HG02678 (cell line): ENCODE measurements around the gene DNTT.
"Not testable (repeated sequence)": the region's sequence is repeated elsewhere in the genome, so short reads cannot be mapped to it uniquely, and the experiment has no call there.

Experiments used
- ATAC-seq: cut with Tn5 transposase; IDR thresholded peaks from one replicate; pipeline ENCODE4 v1.9.1; 2021; ENCODE audit warnings: mild to moderate bottlenecking, moderate library complexity; ENCODE audit not compliant: unreplicated experiment

DNTT gene

GRCh38 chr10:96306516-96306915 lies 2.3 kb downstream of the DNTT start:
- no peak for ATAC-seq

- not testable (repeated sequence) for ATAC-seq
These were observed 4.6 kb downstream of the DNTT start for GRCh38 chr10:96308854-96309253.

- ATAC-seq = no peak
These were observed 5.5 kb downstream of the DNTT start for GRCh38 chr10:96309628-96310320.

GRCh38 chr10:96310321-96310669 lies 6.1 kb downstream of the DNTT start:
- no peak for ATAC-seq

GRCh38 chr10:96311180-96311715 lies 7.0 kb downstream of the DNTT start:
- no peak for ATAC-seq

GRCh38 chr10:96313344-96313743 lies 9.1 kb downstream of the DNTT start:
- no peak for ATAC-seq

GRCh38 chr10:96317067-96317833 lies 13.0 kb downstream of the DNTT start:
- ATAC-seq = no peak

- no peak for ATAC-seq
These were observed 15.7 kb downstream of the DNTT start for GRCh38 chr10:96319754-96320474.

- no peak for ATAC-seq
These were observed 17.6 kb downstream of the DNTT start for GRCh38 chr10:96321822-96322221.

- no peak for ATAC-seq
These were observed 18.0 kb downstream of the DNTT start for GRCh38 chr10:96322275-96322674.

- ATAC-seq = no peak
These were observed 20.2 kb downstream of the DNTT start for GRCh38 chr10:96324447-96324846.

GRCh38 chr10:96325719-96326373 lies 21.6 kb downstream of the DNTT start:
- peak; percentile 97 for ATAC-seq

- no peak for ATAC-seq
These were observed 23.2 kb downstream of the DNTT start for GRCh38 chr10:96327462-96327861.

- no peak for ATAC-seq
These were observed 28.9 kb downstream of the DNTT start for GRCh38 chr10:96333101-96333500.

- no peak for ATAC-seq
These were observed 30.6 kb downstream of the DNTT start for GRCh38 chr10:96334616-96335526.

- ATAC-seq = no peak
These were observed 32.9 kb downstream of the DNTT start for GRCh38 chr10:96337106-96337505.

- no peak for ATAC-seq
These were observed 34.2 kb downstream of the DNTT start for GRCh38 chr10:96338279-96338925.

- no peak for ATAC-seq
These were observed 35.1 kb downstream of the DNTT start for GRCh38 chr10:96339383-96339782.
